Fibroblast of lung (primary cell): ENCODE data around the gene ZNF883. TPM values are rescaled to one million over a fixed set of nuclear protein-coding genes. Genes with fewer than 3 reads are reported as not detected.

Experiments used
- DNase-seq, 2 donors: peaks; one replicate each; pipeline versions ENCODE4 v3.0.0 to v3.0.0-alpha.2; 2010; ENCODE audit warnings: low read depth in 2 of 2
- H2AFZ ChIP-seq: 2 replicates; pipeline ENCODE4 v1.5.1; 2012; ENCODE audit warnings: low read length, control low read depth, inconsistent platforms
- H3K27ac ChIP-seq: 2 replicates; pipeline ENCODE4 v1.5.1; 2011; ENCODE audit warnings: low read length, control low read depth; ENCODE audit not compliant: insufficient read depth
- H3K27me3 ChIP-seq: 2 replicates; pipeline ENCODE4 v1.5.1; 2011; ENCODE audit warnings: mild to moderate bottlenecking, low read length; ENCODE audit not compliant: control insufficient read depth, insufficient read depth
- H3K36me3 ChIP-seq: 2 replicates; pipeline ENCODE4 v1.5.1; 2011; ENCODE audit warnings: low read length; ENCODE audit not compliant: control insufficient read depth, insufficient read depth
- H3K4me1 ChIP-seq: 2 replicates; pipeline ENCODE4 v1.5.1; 2011; ENCODE audit warnings: low read length; ENCODE audit not compliant: control insufficient read depth, insufficient read depth; ENCODE audit errors: extremely low read depth
- H3K4me2 ChIP-seq: 2 replicates; pipeline ENCODE4 v1.5.1; 2011; ENCODE audit warnings: low read length, control low read depth; ENCODE audit not compliant: insufficient read depth; ENCODE audit errors: extremely low read depth
- H3K4me3 ChIP-seq, 4 experiments: fragments of 200-600 bp in 1 of 4; sonication (generic) in 1 of 4; replicated peaks in 1 of 4; 2 replicates each; pipeline ENCODE4 v1.5.1; 2011 to 2016; ENCODE audit warnings: low read length in 4 of 4, low read depth in 3 of 4, mild to moderate bottlenecking in 3 of 4, control low read depth in 2 of 4, inconsistent platforms in 1 of 4, mixed read lengths in 1 of 4; ENCODE audit not compliant: insufficient read depth in 1 of 4; ENCODE audit errors: control extremely low read depth in 1 of 4
- H3K79me2 ChIP-seq: 2 replicates; pipeline ENCODE4 v1.5.1; 2012; ENCODE audit warnings: mild to moderate bottlenecking, low read length, inconsistent platforms; ENCODE audit not compliant: control insufficient read depth, insufficient read depth
- H3K9ac ChIP-seq: 2 replicates; pipeline ENCODE4 v1.5.1; 2011; ENCODE audit warnings: mild to moderate bottlenecking, low read length, control low read depth; ENCODE audit not compliant: insufficient read depth
- H3K9me3 ChIP-seq: 2 replicates; pipeline ENCODE4 v1.5.1; 2012; ENCODE audit warnings: low read depth, low read length; ENCODE audit not compliant: control insufficient read depth, insufficient read depth
- H4K20me1 ChIP-seq: 2 replicates; pipeline ENCODE4 v1.5.1; 2011; ENCODE audit warnings: low read length; ENCODE audit not compliant: control insufficient read depth, insufficient read depth; ENCODE audit errors: extremely low read depth
- EZH2 ChIP-seq: IDR thresholded peaks from 2 replicates; pipeline ENCODE4 v1.5.1; 2012; ENCODE audit warnings: low read length, control low read depth, mild to moderate bottlenecking; ENCODE audit errors: missing control alignments
- polyA plus RNA-seq, 2 donors: library from polyadenylated mRNA; depleted of rRNA in 1 of 2; stranded (reverse) in 1 of 2; unstranded in 1 of 2; fragments of >200 nt; gene quantifications; 2 replicates each; pipeline ENCODE4 v1.2.1, GENCODE V29; 2011 to 2012; ENCODE audit warnings: missing spikeins in 1 of 2
- total RNA-seq: library from RNA; depleted of rRNA; stranded (reverse); fragments of >200 nt; gene quantifications from 2 replicates; pipeline ENCODE4 v1.2.1, GENCODE V29; 2014
- TF ChIP-seq, protein P1 (sequence below), 2 donors: IDR thresholded peaks in 1 of 2; conservative IDR thresholded peaks in 1 of 2; 1 replicate in 1 of 2; 2 replicates in 1 of 2; pipeline ENCODE4 v1.5.1; 2011 to 2012; ENCODE audit warnings: low read length in 2 of 2, control low read depth in 1 of 2, inconsistent platforms in 1 of 2, low read depth in 1 of 2, mild to moderate bottlenecking in 1 of 2

ZNF883 gene
- total and polyA plus RNA-seq, 2 donors (not counting 1 experiment from before 2014, with no cell fraction given) = 2.5 to 9.7 TPM

DNA sequence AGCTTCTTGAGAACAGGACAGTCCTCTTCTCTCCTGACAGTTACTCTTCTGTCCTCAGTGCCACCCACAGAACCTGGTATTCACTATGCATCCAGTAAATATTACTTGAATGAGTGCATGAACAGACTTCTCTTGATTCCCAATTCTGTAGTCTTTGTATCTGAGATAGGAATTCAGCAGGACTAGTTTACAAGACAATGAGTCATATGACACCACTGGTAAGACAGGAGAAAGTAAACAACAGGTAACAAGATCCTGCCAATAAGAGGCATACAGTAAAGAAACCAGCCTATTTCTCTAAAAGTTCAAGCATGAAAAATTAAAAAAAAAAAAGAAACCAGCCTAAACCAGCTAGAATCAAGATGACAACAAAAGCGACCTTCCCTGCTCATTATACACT, 6.2 kb downstream of the ZNF883 start:
- Histone ChIP-seq H2AFZ (no peak overlapping the region), H3K4me2 (no peak overlapping the region), H3K27me3 (no peaks in the 10 kb centered on the region), H3K79me2 (no peaks in the 10 kb centered on the region), H3K36me3 (no peaks in the 10 kb centered on the region), H3K4me3 (no peak overlapping the region), H4K20me1 (no peaks in the 10 kb centered on the region), H3K9me3 (no peaks in the 10 kb centered on the region), H3K9ac (no peak overlapping the region), H3K27ac (no peak overlapping the region), H3K4me1 (no peaks in the 10 kb centered on the region)
- DNase-seq = no peak
- TF ChIP-seq, protein P1, sequence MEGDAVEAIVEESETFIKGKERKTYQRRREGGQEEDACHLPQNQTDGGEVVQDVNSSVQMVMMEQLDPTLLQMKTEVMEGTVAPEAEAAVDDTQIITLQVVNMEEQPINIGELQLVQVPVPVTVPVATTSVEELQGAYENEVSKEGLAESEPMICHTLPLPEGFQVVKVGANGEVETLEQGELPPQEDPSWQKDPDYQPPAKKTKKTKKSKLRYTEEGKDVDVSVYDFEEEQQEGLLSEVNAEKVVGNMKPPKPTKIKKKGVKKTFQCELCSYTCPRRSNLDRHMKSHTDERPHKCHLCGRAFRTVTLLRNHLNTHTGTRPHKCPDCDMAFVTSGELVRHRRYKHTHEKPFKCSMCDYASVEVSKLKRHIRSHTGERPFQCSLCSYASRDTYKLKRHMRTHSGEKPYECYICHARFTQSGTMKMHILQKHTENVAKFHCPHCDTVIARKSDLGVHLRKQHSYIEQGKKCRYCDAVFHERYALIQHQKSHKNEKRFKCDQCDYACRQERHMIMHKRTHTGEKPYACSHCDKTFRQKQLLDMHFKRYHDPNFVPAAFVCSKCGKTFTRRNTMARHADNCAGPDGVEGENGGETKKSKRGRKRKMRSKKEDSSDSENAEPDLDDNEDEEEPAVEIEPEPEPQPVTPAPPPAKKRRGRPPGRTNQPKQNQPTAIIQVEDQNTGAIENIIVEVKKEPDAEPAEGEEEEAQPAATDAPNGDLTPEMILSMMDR (conservative IDR thresholded peaks at IDR 0.05 in 1 of 2, IDR thresholded peaks at IDR 0.05 in 1 of 2; ENCODE audit: low read depth in 1 of 2, low read length in 2 of 2) = no peak
- TF ChIP-seq EZH2 = no peak

DNA sequence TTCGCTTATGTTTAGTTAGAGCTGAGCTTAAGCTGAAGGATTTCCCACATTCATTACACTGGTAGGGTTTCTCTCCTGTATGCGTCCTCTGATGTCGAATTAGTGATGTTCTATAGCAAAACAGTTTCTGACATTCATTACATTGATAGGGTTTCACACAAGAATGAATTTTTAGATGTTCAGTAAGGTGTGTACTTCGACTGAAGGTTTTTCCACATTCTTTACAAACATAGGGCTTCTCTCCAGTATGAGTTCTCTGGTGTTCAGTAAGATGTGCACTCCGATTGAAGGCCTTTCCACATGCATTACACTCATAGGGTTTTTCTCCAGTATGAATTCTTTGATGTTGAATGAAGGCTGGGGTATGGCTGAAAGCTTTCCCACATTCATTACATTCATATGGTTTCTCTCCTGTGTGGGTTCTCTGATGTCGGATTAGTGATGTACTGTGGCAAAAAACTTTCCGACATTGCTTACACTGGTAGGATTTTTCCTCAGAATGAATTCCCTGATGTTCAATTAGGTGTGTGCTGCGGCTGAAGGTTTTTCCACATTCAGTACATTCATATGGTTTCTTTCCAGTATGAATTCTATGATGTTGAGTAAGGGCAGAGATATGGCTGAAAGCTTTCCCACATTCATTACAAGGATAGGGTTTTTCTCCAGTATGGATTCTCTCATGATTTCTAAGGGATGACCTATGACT, 14.6 kb downstream of the ZNF883 start:
- no peaks in the 10 kb centered on the region for H3K4me1 ChIP-seq
- H3K36me3 ChIP-seq = no peaks in the 10 kb centered on the region

DNA sequence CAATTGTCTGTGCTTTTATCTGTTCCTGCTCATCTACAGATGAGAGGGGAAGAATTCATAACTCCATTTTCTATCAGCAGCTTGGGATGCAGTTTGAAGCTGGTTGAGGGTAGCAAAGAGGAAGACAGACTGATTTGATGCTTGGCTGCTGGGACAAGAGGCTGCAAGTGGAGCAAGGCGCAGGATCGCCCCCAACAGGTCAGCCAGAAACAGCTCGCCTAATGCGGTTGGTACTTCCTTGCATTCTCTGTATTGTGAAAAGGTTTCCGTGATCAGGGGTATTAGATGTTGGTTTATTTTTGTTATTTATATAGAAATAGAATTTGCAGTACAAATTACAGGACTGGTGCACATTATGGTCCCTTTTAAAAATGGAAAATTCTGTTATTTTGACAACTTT, 40.6 kb downstream of the ZNF883 start:
- Histone ChIP-seq H3K4me1 (no peaks in the 10 kb centered on the region), H4K20me1 (no peaks in the 10 kb centered on the region), H2AFZ (no peak overlapping the region), H3K4me2 (no peak overlapping the region), H3K27ac (no peak overlapping the region), H3K9ac (no peak overlapping the region), H3K36me3 (no peaks in the 10 kb centered on the region), H3K4me3 (no peak overlapping the region), H3K27me3 (no peaks in the 10 kb centered on the region), H3K9me3 (no peaks in the 10 kb centered on the region), H3K79me2 (no peaks in the 10 kb centered on the region)
- TF ChIP-seq, protein P1 (conservative IDR thresholded peaks at IDR 0.05 in 1 of 2, IDR thresholded peaks at IDR 0.05 in 1 of 2; ENCODE audit: low read depth in 1 of 2, low read length in 2 of 2) = peak in 1 of 2 donors; percentile 3
- no peak for TF ChIP-seq EZH2
- no peak for DNase-seq

More for the DNA sequence above, 14.6 kb downstream of the ZNF883 start:
- Histone ChIP-seq H3K27me3 (no peaks in the 10 kb centered on the region), H4K20me1 (no peaks in the 10 kb centered on the region), H3K79me2 (no peaks in the 10 kb centered on the region), H3K27ac (no peak overlapping the region), H3K4me3 (no peak overlapping the region), H3K4me2 (no peak overlapping the region), H3K9ac (no peak overlapping the region), H2AFZ (no peak overlapping the region), H3K9me3 (no peaks in the 10 kb centered on the region)
- TF ChIP-seq, protein P1 (conservative IDR thresholded peaks at IDR 0.05 in 1 of 2, IDR thresholded peaks at IDR 0.05 in 1 of 2; ENCODE audit: low read depth in 1 of 2, low read length in 2 of 2) = no peak
- TF ChIP-seq EZH2 = no peak
- DNase-seq = peak in 1 of 2 donors; percentile 2
